A549 treated with RU486 at 1 μM for 4 hours (cell line): ENCODE measurements around the gene BAG3. TPM values are rescaled to one million over a fixed set of nuclear protein-coding genes. Genes with fewer than 3 reads are reported as not detected.

Experiments
- total RNA-seq: library from RNA; stranded (reverse); fragments of 200-300 nt; extraction: Qiagen RNA extraction; gene quantifications from 5 replicates; pipeline ENCODE4 v1.2.3, GENCODE V29; 2022; ENCODE audit warnings: low read depth

The BAG3 gene
- total RNA-seq: 105 to 157 TPM (median 141 TPM) in 5 replicates

GRCh38 chr10:119650692-119651513, at the start of gene BAG3:
BAG3 (plus strand) TSS chr10:119651380; CDS start chr10:119651676, 296 bp downstream.

DNA sequence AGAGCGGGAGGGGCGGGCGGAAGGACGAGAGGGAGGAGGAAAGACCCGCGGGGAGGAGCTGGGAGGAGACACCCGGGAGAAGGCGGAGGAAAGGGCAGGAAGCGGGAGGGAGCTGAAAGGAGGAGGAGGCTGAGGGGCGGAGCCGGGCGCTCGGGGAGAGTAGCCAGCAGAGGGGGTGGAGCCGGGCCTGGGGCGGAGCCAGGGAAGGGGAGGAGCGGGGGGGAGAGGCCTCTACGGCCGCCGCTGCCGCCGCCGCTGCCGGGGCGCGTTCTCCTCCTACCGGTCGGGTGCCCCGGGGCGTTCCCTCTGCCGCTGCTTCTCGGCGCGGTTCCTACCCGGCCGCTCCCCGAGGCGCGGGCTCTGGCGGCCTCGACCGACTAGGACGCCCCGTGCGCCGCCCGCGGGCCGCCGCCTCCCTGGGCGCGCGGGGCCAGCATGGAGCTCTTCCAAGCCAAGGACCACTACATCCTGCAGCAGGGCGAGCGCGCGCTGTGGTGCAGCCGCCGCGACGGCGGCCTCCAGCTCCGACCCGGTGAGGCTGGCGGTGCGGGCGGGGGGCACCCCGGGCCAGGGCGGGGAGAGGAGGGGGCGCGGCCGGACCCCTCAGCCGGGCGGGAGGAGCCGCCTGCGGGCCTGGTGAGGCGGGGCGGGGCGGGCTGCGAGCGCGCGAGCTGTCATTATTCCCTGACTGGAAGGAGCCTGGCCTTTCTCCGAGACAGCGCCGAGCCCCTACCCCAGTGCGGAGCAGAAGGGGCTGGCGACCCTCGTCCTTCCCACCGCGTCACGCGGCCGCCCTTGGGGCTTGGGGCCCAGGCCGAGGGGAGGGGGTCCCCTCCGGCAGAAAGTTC, 74.9 kb downstream of the BAG3 start, which contains the start of gene INPP5F:
Gene INPP5F, plus strand, starts transcription at position 223 of the 848 bp plus-strand sequence. Its CDS starts 213 bp downstream, at position 436.

Other genes starting within 250 kb of the BAG3 start
- 48.2 to 53.5 TPM (median 51.6 TPM) in 5 replicates for gene RGS10, start 108.7 kb upstream of the BAG3 start, total RNA-seq
- gene TIAL1, start 54.4 kb upstream of the BAG3 start, total RNA-seq: 84.5 to 103 TPM (median 94.6 TPM) in 5 replicates
- gene INPP5F, start 74.7 kb downstream of the BAG3 start, total RNA-seq: 5.8 to 8.4 TPM (median 8.0 TPM) in 5 replicates
- 70.9 to 98.0 TPM (median 89.0 TPM) in 5 replicates for gene MCMBP, start 221.5 kb downstream of the BAG3 start, total RNA-seq
- gene SEC23IP, start 241.3 kb downstream of the BAG3 start, total RNA-seq: 43.6 to 55.2 TPM (median 48.5 TPM) in 5 replicates